Bronchial epithelial cell (primary cell): ENCODE results near the gene DDOST. TPM values are rescaled to one million over a fixed set of nuclear protein-coding genes. Genes with fewer than 3 reads are reported as not detected.

Source experiments
- DNase-seq: peaks from one replicate; pipeline ENCODE4 v3.0.0-alpha.2; 2010; ENCODE audit warnings: low read depth
- FAIRE-seq: peaks from 2 replicates; lab custom pipeline; 2011; peaks lifted over from hg19 to GRCh38; lab: Jason Lieb, UNC
- H3K27me3 ChIP-seq: 2 replicates; pipeline ENCODE4 v1.5.1; 2011; ENCODE audit warnings: low read length; ENCODE audit not compliant: control insufficient read depth, insufficient read depth
- H3K36me3 ChIP-seq: 2 replicates; pipeline ENCODE4 v1.5.1; 2011; ENCODE audit warnings: low read length; ENCODE audit not compliant: control insufficient read depth, insufficient read depth
- H3K4me3 ChIP-seq: 2 replicates; pipeline ENCODE4 v1.5.1; 2011; ENCODE audit warnings: mild to moderate bottlenecking, low read depth, low read length, control low read depth
- total RNA-seq: library from RNA; depleted of rRNA; stranded (reverse); fragments of >200 nt; gene quantifications from 2 replicates; pipeline ENCODE4 v1.2.1, GENCODE V29; 2014
- TF ChIP-seq, protein P1 (sequence below): IDR thresholded peaks from 2 replicates; pipeline ENCODE4 v1.5.1; 2011; ENCODE audit warnings: mild to moderate bottlenecking, moderate library complexity, low read length, control low read depth, inconsistent platforms; ENCODE audit not compliant: insufficient read depth, severe bottlenecking

The DDOST gene
- total RNA-seq, 1 donor from 2014 or later, result 346 TPM

DNA sequence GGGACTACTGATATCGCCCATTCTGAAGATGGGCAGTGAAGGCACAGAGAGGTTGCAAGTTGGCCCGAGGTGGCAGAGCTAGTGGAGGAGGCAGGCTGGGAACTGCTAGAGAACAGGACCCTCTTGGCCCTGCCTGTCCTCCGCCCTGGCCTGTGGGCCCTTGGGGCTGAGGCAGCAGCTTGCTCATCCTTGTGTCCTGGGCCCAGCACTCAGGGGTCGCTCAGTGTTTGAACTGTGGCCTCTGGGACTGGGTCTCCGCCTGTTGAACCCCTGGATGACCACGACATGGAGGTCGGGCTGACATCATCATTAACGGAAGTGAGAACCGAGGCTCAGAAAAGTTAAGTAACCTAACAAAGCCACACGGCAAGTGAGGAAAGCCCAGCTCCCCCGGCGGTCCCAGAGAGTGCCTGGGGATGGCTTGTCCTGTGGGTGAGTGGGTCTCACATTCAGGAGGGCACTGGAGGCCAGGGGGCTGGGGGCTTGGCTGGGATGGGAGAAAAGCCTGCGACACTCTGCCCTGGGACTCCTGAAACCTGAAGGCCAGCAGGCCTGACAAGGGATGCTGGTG lies 23.0 kb upstream of the DDOST start:
- FAIRE-seq (no peak), DNase-seq (no peak)
- TF ChIP-seq, protein P1, sequence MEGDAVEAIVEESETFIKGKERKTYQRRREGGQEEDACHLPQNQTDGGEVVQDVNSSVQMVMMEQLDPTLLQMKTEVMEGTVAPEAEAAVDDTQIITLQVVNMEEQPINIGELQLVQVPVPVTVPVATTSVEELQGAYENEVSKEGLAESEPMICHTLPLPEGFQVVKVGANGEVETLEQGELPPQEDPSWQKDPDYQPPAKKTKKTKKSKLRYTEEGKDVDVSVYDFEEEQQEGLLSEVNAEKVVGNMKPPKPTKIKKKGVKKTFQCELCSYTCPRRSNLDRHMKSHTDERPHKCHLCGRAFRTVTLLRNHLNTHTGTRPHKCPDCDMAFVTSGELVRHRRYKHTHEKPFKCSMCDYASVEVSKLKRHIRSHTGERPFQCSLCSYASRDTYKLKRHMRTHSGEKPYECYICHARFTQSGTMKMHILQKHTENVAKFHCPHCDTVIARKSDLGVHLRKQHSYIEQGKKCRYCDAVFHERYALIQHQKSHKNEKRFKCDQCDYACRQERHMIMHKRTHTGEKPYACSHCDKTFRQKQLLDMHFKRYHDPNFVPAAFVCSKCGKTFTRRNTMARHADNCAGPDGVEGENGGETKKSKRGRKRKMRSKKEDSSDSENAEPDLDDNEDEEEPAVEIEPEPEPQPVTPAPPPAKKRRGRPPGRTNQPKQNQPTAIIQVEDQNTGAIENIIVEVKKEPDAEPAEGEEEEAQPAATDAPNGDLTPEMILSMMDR, result no peak
- Histone ChIP-seq H3K27me3 (no peaks in the 10 kb centered on the region), H3K4me3 (no peak overlapping the region), H3K36me3 (no peaks in the 10 kb centered on the region)

DNA sequence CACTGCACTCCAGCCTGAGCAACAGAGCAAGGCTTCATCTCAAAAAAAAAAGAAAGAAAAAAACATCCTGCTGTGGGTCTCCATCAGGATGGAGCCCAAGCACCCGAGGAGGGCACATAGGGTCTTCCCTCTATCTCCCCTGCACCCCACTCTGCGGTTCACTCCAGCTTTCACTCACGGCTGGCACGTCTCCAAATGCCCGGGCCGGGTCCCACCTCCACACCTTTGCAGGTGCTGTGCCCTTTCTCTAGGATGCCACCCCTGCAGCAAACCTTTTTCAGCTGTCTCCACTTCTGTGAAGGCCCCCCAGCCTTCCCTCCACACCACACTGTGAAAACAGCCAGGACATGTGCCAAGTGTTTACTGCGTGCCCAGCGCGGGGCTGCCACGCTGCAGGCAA lies 22.4 kb upstream of the DDOST start:
- Histone ChIP-seq H3K36me3 (no peaks in the 10 kb centered on the region), H3K27me3 (no peaks in the 10 kb centered on the region), H3K4me3 (no peak overlapping the region)
- FAIRE-seq, result peak; percentile 98
- no peak for DNase-seq
- TF ChIP-seq, protein P1, result no peak

DNA sequence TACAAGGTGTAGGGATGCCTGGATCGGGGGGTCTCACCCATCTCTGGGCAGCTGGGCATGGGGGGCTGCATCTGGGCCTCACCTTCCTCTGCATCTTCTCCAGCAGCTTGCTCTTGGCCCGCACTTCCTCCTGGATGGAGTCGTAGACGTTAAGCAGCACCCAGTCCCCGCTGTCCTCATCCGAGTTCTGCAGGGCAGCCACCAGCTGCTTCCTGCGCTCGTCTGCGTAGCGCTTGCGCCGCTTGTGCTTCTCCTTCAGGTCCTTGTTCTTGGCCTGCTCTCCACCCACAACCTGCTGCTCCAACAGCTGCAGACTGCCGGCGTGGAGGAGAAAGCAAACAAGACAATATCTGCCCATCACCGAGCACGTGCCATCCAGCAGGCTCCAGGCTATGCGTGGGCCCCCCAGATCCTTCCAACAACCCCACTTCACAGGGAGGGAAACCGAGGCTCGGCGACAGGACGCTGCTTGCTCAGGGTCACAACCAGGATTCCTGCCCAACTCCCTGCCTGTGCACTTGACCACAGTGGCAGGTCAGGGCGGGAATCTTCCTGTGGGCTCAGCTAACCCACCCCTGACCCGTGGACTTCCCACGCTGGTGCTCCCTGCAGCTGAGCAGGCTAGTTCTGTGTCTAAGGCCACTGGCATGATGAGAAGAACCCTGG lies 21.5 kb upstream of the DDOST start:
- FAIRE-seq (no peak), DNase-seq (no peak)
- TF ChIP-seq, protein P1, result no peak
- Histone ChIP-seq H3K4me3 (no peak overlapping the region), H3K27me3 (no peaks in the 10 kb centered on the region), H3K36me3 (no peaks in the 10 kb centered on the region)

DNA sequence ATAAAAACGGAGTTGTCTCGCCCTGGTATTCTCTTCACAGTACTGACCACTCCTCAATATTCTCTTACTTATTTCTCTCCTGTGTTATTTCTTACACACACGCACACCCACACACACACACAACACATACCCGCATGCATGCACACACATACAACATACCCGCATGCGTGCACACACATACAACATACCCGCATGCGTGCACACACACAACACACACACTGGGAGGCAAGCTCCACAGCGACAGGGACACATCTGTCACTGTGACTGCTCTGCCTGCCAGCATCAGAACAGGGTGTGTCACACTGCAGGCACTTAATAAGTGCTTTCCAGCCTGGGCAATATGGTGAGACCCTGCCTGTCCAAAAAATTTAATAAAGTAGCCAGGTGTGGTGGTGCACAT lies 20.8 kb upstream of the DDOST start:
- TF ChIP-seq, protein P1, result no peak
- no peak for DNase-seq
- Histone ChIP-seq H3K27me3 (no peaks in the 10 kb centered on the region), H3K36me3 (no peaks in the 10 kb centered on the region), H3K4me3 (no peak overlapping the region)
- FAIRE-seq, result peak; percentile 85

- Histone ChIP-seq H3K36me3 (no peaks in the 10 kb centered on the region), H3K27me3 (no peaks in the 10 kb centered on the region), H3K4me3 (no peak overlapping the region)
- no peak for DNase-seq
- TF ChIP-seq, protein P1, result no peak
- FAIRE-seq, result no peak
These were observed 19.1 kb upstream of the DDOST start for GRCh38 chr1:20680269-20680668.
